Caco-2 (cell line): ENCODE data around the gene TESMIN. TPM values are rescaled to one million over a fixed set of nuclear protein-coding genes. Genes with fewer than 3 reads are reported as not detected.
A peak's percentile ranks its signal among the peaks of the same experiment; 100 is the strongest.

ENCODE experiments used
- BruUV-seq: library from RNA; stranded (reverse); fragments of 400-500 nt; replicated peaks from 2 replicates; lab custom pipeline; 2021; lab: Mats Ljungman, UMichigan
- CTCF ChIA-PET: fragments of 300-600 bp; sonication (Branson Sonifier 250); formaldehyde crosslinking; loops from one replicate; lab custom pipeline; 2022; ENCODE audit warnings: antibody characterized with exemption; lab: Charles Lee
- POLR2A ChIA-PET: fragments of 300-600 bp; sonication (Branson Sonifier 250); formaldehyde crosslinking; loops from one replicate; lab custom pipeline; 2022; ENCODE audit warnings: antibody characterized with exemption; lab: Charles Lee
- DNase-seq, 2 experiments: peaks; one replicate each; pipeline versions ENCODE4 v3.0.0 to v3.0.0-alpha.2; 2020 to 2022
- H3K27me3 ChIP-seq: replicated peaks from 2 replicates; pipeline ENCODE4 v1.6.0; 2011; ENCODE audit warnings: low read length; ENCODE audit not compliant: control insufficient read depth, insufficient read depth
- H3K36me3 ChIP-seq: 2 replicates; pipeline ENCODE4 v1.5.1; 2011; ENCODE audit warnings: low read length; ENCODE audit not compliant: control insufficient read depth, insufficient read depth
- H3K4me1 ChIP-seq: fragments of 250-450 bp; sonication (Bioruptor Pico); 2 replicates; pipeline ENCODE4 v1.5.1; 2020; ENCODE audit warnings: mild to moderate bottlenecking
- H3K4me3 ChIP-seq: 2 replicates; pipeline ENCODE4 v1.5.1; 2011; ENCODE audit warnings: low read depth, mild to moderate bottlenecking, control low read depth, low read length
- H3K9me3 ChIP-seq: fragments of 250-450 bp; sonication (Bioruptor Pico); 2 replicates; pipeline ENCODE4 v1.5.1; 2020; ENCODE audit warnings: mild to moderate bottlenecking, moderate library complexity
- H3K27ac Mint-ChIP-seq: one replicate; pipeline ENCODE4 v1.8.0; 2022; ENCODE audit warnings: mixed read lengths; ENCODE audit not compliant: unreplicated experiment
- H3K27me3 Mint-ChIP-seq: one replicate; pipeline ENCODE4 v1.8.0; 2022; ENCODE audit warnings: mixed read lengths; ENCODE audit not compliant: insufficient read depth, unreplicated experiment
- H3K36me3 Mint-ChIP-seq: one replicate; pipeline ENCODE4 v1.8.0; 2022; ENCODE audit warnings: mild to moderate bottlenecking, mixed read lengths; ENCODE audit not compliant: insufficient read depth, unreplicated experiment
- H3K4me1 Mint-ChIP-seq: one replicate; pipeline ENCODE4 v1.8.0; 2022; ENCODE audit warnings: low read depth, mixed read lengths; ENCODE audit not compliant: unreplicated experiment
- H3K4me3 Mint-ChIP-seq: one replicate; pipeline ENCODE4 v1.8.0; 2022; ENCODE audit warnings: mild to moderate bottlenecking, moderate library complexity, mixed read lengths; ENCODE audit not compliant: unreplicated experiment
- H3K9me3 Mint-ChIP-seq: one replicate; pipeline ENCODE4 v1.8.0; 2022; ENCODE audit warnings: mixed read lengths; ENCODE audit not compliant: unreplicated experiment
- intact Hi-C: fragments of 100-400 bp; cut with micrococcal nuclease; formaldehyde crosslinking; loops from one replicate; pipeline ENCODE4 v1.10.0; 2022; ENCODE audit not compliant: unreplicated experiment
- total RNA-seq: library from RNA; stranded (reverse); gene quantifications from 2 replicates; pipeline ENCODE4 v1.2.3, GENCODE V29; 2022
- TF ChIP-seq, protein P1 (sequence below), 2 experiments: fragments of 200-600 bp in 1 of 2; IDR thresholded peaks; 1 replicate in 1 of 2; 2 replicates in 1 of 2; pipeline versions ENCODE4 v1.5.1 to v1.8.0; 2011 to 2022; ENCODE audit warnings: antibody characterized with exemption in 1 of 2, control low read depth in 1 of 2, inconsistent platforms in 1 of 2, low read depth in 1 of 2, low read length in 1 of 2, mild to moderate bottlenecking in 1 of 2, moderate library complexity in 1 of 2; ENCODE audit not compliant: insufficient read depth in 1 of 2, severe bottlenecking in 1 of 2, unreplicated experiment in 1 of 2

The TESMIN gene
- total RNA-seq, 1 experiment from 2014 or later = 26.2 TPM

GRCh38 chr11:68687311-68687710, 64.0 kb downstream of the TESMIN start:
- ChIA-PET POLR2A (no interaction called here), CTCF (no interaction called here)
- Histone ChIP-seq H3K9me3 (no peaks in the 10 kb centered on the region), H3K27me3 (no peaks in the 10 kb centered on the region), H3K36me3 (no peaks in the 10 kb centered on the region), H3K4me3 (no peak overlapping the region), H3K4me1 (0 out of 2 replicates have a peak, but pooled peaks cover 8% of the 10 kb centered on the region)
- peaks cover 7% of the 10 kb centered on the region for H3K4me1 Mint-ChIP-seq
- TF ChIP-seq, protein P1, sequence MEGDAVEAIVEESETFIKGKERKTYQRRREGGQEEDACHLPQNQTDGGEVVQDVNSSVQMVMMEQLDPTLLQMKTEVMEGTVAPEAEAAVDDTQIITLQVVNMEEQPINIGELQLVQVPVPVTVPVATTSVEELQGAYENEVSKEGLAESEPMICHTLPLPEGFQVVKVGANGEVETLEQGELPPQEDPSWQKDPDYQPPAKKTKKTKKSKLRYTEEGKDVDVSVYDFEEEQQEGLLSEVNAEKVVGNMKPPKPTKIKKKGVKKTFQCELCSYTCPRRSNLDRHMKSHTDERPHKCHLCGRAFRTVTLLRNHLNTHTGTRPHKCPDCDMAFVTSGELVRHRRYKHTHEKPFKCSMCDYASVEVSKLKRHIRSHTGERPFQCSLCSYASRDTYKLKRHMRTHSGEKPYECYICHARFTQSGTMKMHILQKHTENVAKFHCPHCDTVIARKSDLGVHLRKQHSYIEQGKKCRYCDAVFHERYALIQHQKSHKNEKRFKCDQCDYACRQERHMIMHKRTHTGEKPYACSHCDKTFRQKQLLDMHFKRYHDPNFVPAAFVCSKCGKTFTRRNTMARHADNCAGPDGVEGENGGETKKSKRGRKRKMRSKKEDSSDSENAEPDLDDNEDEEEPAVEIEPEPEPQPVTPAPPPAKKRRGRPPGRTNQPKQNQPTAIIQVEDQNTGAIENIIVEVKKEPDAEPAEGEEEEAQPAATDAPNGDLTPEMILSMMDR (IDR thresholded peaks at IDR 0.05; ENCODE audit: insufficient read depth in 1 of 2, low read depth in 1 of 2, low read length in 1 of 2, severe bottlenecking in 1 of 2, unreplicated experiment in 1 of 2) = no peak
- no peak overlapping the region for H3K4me3 Mint-ChIP-seq
- no TSS peak for BruUV-seq
- peaks cover 11% of the 10 kb centered on the region for H3K36me3 Mint-ChIP-seq
- no peaks in the 10 kb centered on the region for H3K9me3 Mint-ChIP-seq
- H3K27ac Mint-ChIP-seq = no peak overlapping the region
- no peak for DNase-seq
- no peaks in the 10 kb centered on the region for H3K27me3 Mint-ChIP-seq
- intact Hi-C loops = no loop called here

DNA sequence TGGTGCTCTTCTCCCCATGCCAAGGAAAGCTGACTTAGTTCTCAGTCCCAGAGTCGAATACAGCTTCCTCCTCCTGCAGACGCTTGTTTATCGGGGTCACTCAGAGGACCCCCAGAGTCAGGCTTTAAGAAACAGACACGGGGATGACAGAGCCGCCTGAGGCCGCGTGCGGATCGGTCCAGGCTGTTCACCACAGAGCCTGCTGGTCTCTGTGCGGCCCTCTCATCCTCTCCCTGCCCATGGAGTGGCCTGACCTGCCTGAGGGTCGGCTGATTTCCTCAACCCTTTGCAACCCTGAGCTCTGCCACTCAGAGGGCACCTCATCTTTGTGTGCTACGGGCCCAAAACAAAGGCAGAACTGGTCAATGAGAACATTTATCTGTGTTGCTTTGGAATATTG, 64.8 kb downstream of the TESMIN start:
- H3K4me3 Mint-ChIP-seq = peak overlapping the region; percentile 67
- no peak overlapping the region for H3K4me3 ChIP-seq
- CTCF ChIA-PET = no interaction called here

GRCh38 chr11:68685656-68686380, 65.5 kb downstream of the TESMIN start:
- H3K4me3 ChIP-seq = no peak overlapping the region
- no peaks in the 10 kb centered on the region for H3K36me3 ChIP-seq
- peak overlapping the region; percentile 67 for H3K4me3 Mint-ChIP-seq
- no peak overlapping the region for H3K27ac Mint-ChIP-seq
- TF ChIP-seq, protein P1 (IDR thresholded peaks at IDR 0.05; ENCODE audit: insufficient read depth in 1 of 2, low read depth in 1 of 2, low read length in 1 of 2, severe bottlenecking in 1 of 2, unreplicated experiment in 1 of 2) = no peak
- ChIA-PET POLR2A (no interaction called here), CTCF (no interaction called here)
- BruUV-seq = no TSS peak
- no peak for DNase-seq
- H3K36me3 Mint-ChIP-seq = peaks cover 6% of the 10 kb centered on the region
- H3K9me3 Mint-ChIP-seq = no peaks in the 10 kb centered on the region
- intact Hi-C loops = no loop called here
- H3K4me1 ChIP-seq = 0 out of 2 replicates have a peak, but pooled peaks cover 8% of the 10 kb centered on the region
- peaks cover 7% of the 10 kb centered on the region for H3K4me1 Mint-ChIP-seq
- H3K27me3 ChIP-seq = no peaks in the 10 kb centered on the region
- no peaks in the 10 kb centered on the region for H3K27me3 Mint-ChIP-seq
- H3K9me3 ChIP-seq = no peaks in the 10 kb centered on the region

More for the DNA sequence above, 64.8 kb downstream of the TESMIN start:
- POLR2A ChIA-PET = no interaction called here
- TF ChIP-seq, protein P1 (IDR thresholded peaks at IDR 0.05; ENCODE audit: insufficient read depth in 1 of 2, low read depth in 1 of 2, low read length in 1 of 2, severe bottlenecking in 1 of 2, unreplicated experiment in 1 of 2) = no peak
- no peak overlapping the region for H3K27ac Mint-ChIP-seq
- H3K4me1 Mint-ChIP-seq = peaks cover 7% of the 10 kb centered on the region
- peak in 1 of 2 experiments; percentile 30 for DNase-seq
- intact Hi-C loops = no loop called here
- Histone ChIP-seq H3K36me3 (no peaks in the 10 kb centered on the region), H3K27me3 (no peaks in the 10 kb centered on the region), H3K4me1 (0 out of 2 replicates have a peak, but pooled peaks cover 8% of the 10 kb centered on the region), H3K9me3 (no peaks in the 10 kb centered on the region)
- no peaks in the 10 kb centered on the region for H3K9me3 Mint-ChIP-seq
- no TSS peak for BruUV-seq
- no peaks in the 10 kb centered on the region for H3K27me3 Mint-ChIP-seq
- H3K36me3 Mint-ChIP-seq = peaks cover 11% of the 10 kb centered on the region
